Endothelial cell of umbilical vein (primary cell): ENCODE data around the gene BCL2. TPM values are rescaled to one million over a fixed set of nuclear protein-coding genes. Genes with fewer than 3 reads are reported as not detected.

Experiments
- BruUV-seq: library from RNA; stranded (reverse); fragments of 400-500 nt; replicated peaks from 2 replicates; lab custom pipeline; 2021; lab: Mats Ljungman, UMichigan
- CTCF ChIA-PET: fragments of 300-600, 350-600 bp; sonication (Branson Sonifier 250); formaldehyde crosslinking; loops from one replicate; lab custom pipeline; 2021; ENCODE audit warnings: antibody characterized with exemption, inconsistent platforms; lab: Charles Lee
- POLR2A ChIA-PET: fragments of 300-600, 350-600 bp; sonication (Branson Sonifier 250); formaldehyde crosslinking; loops from one replicate; lab custom pipeline; 2021; ENCODE audit warnings: antibody characterized with exemption, inconsistent platforms; lab: Charles Lee
- DNase-seq: peaks from one replicate; pipeline ENCODE4 v3.0.0-alpha.2; 2011; ENCODE audit warnings: low read depth, low spot score
- FAIRE-seq: peaks from 2 replicates; lab custom pipeline; 2011; peaks lifted over from hg19 to GRCh38; lab: Jason Lieb, UNC
- H2AFZ ChIP-seq: 2 replicates; pipeline ENCODE4 v1.6.0; 2012; ENCODE audit warnings: low read depth, low read length, control low read depth, inconsistent platforms
- H3K27ac ChIP-seq: 2 replicates; pipeline ENCODE4 v1.5.1; 2011; ENCODE audit warnings: low read depth, mild to moderate bottlenecking, control low read depth, low read length, moderate library complexity; ENCODE audit not compliant: insufficient read depth
- H3K27me3 ChIP-seq, 2 experiments: 2 replicates each; pipeline versions ENCODE4 v1.6.0 to v1.6.1; 2011; ENCODE audit warnings: low read length in 2 of 2, mixed read lengths in 1 of 2; ENCODE audit not compliant: control insufficient read depth in 2 of 2, insufficient read depth in 2 of 2
- H3K36me3 ChIP-seq, 2 experiments: 2 replicates in 1 of 2; 3 replicates in 1 of 2; pipeline ENCODE4 v1.5.1; 2011; ENCODE audit warnings: low read length in 2 of 2, mild to moderate bottlenecking in 1 of 2, moderate library complexity in 1 of 2; ENCODE audit not compliant: control insufficient read depth in 2 of 2, insufficient read depth in 2 of 2; ENCODE audit errors: extremely low read depth in 1 of 2
- H3K4me1 ChIP-seq: 3 replicates; pipeline ENCODE4 v1.5.1; 2011; ENCODE audit warnings: mild to moderate bottlenecking, low read length; ENCODE audit not compliant: control insufficient read depth, insufficient read depth; ENCODE audit errors: extremely low read depth
- H3K4me2 ChIP-seq: 2 replicates; pipeline ENCODE4 v1.6.1; 2011; ENCODE audit warnings: low read length, control low read depth, mixed read lengths; ENCODE audit not compliant: insufficient read depth
- H3K4me3 ChIP-seq, 3 experiments: fragments of 200-600 bp in 1 of 3; sonication (generic), shearing (Covaris generic) in 1 of 3; replicated peaks in 1 of 3; 2 replicates each; pipeline ENCODE4 v1.5.1; 2011 to 2016; ENCODE audit warnings: control low read depth in 3 of 3, low read length in 3 of 3, mild to moderate bottlenecking in 2 of 3, inconsistent platforms in 1 of 3, low read depth in 1 of 3, moderate library complexity in 1 of 3; ENCODE audit not compliant: insufficient read depth in 1 of 3
- H3K79me2 ChIP-seq: 2 replicates; pipeline ENCODE4 v1.6.0; 2012; ENCODE audit warnings: low read length, inconsistent platforms; ENCODE audit not compliant: control insufficient read depth, insufficient read depth
- H3K9ac ChIP-seq: replicated peaks from 2 replicates; pipeline ENCODE3; 2011; ENCODE audit warnings: low read length, control low read depth; ENCODE audit not compliant: insufficient read depth; ENCODE audit errors: extremely low read depth
- H3K9me1 ChIP-seq: replicated peaks from 3 replicates; pipeline ENCODE4 v1.6.0; 2011; ENCODE audit warnings: mild to moderate bottlenecking, low read length; ENCODE audit not compliant: control insufficient read depth, insufficient read depth; ENCODE audit errors: extremely low read depth
- H3K9me3 ChIP-seq: replicated peaks from 2 replicates; pipeline ENCODE4 v1.5.1; 2012; ENCODE audit warnings: low read length, inconsistent platforms; ENCODE audit not compliant: control insufficient read depth, insufficient read depth
- H4K20me1 ChIP-seq: replicated peaks from 2 replicates; pipeline ENCODE3; 2011; ENCODE audit warnings: mild to moderate bottlenecking, low read length; ENCODE audit not compliant: control insufficient read depth, insufficient read depth; ENCODE audit errors: extremely low read depth
- CTCF ChIP-seq, 2 donors: IDR thresholded peaks; 1 replicate in 1 of 2; 2 replicates in 1 of 2; pipeline ENCODE4 v1.5.1; 2011; ENCODE audit warnings: low read length in 2 of 2, mild to moderate bottlenecking in 2 of 2, moderate library complexity in 2 of 2, control low read depth in 1 of 2, inconsistent platforms in 1 of 2, low read depth in 1 of 2; ENCODE audit not compliant: insufficient read depth in 1 of 2; ENCODE audit errors: extremely low read depth in 1 of 2
- EZH2 ChIP-seq: IDR thresholded peaks from 2 replicates; pipeline ENCODE4 v1.6.1; 2012; ENCODE audit warnings: borderline replicate concordance, low read depth, mild to moderate bottlenecking, moderate library complexity, low read length, inconsistent platforms; ENCODE audit not compliant: severe bottlenecking
- FOS ChIP-seq: IDR thresholded peaks from 2 replicates; pipeline ENCODE4 v1.6.1; 2011; ENCODE audit warnings: mild to moderate bottlenecking, low read length, moderate library complexity, borderline replicate concordance; ENCODE audit not compliant: insufficient read depth
- GATA2 ChIP-seq: IDR thresholded peaks from 2 replicates; pipeline ENCODE4 v1.7.0; 2011; ENCODE audit warnings: low read depth, mild to moderate bottlenecking, moderate library complexity, mixed read lengths, low read length; ENCODE audit not compliant: insufficient read length, insufficient read depth
- JUN ChIP-seq: IDR thresholded peaks from 2 replicates; pipeline ENCODE4 v1.6.1; 2011; ENCODE audit warnings: borderline replicate concordance, low read depth; ENCODE audit not compliant: insufficient read length, insufficient read depth
- MAX ChIP-seq: IDR thresholded peaks from 2 replicates; pipeline ENCODE4 v1.6.1; 2011; ENCODE audit not compliant: insufficient read depth, insufficient read length
- MYC ChIP-seq: IDR thresholded peaks from one replicate; pipeline ENCODE4 v1.6.1; 2011; ENCODE audit warnings: mild to moderate bottlenecking, low read depth, low read length
- POLR2A ChIP-seq: IDR thresholded peaks from 2 replicates; pipeline ENCODE4 v1.6.1; 2012; ENCODE audit warnings: low read depth, mild to moderate bottlenecking, control low read depth, low read length
- POLR2AphosphoS5 ChIP-seq: IDR thresholded peaks from 2 replicates; pipeline ENCODE4 v1.6.1; 2012; ENCODE audit warnings: low read depth, mild to moderate bottlenecking, control low read depth, low read length, moderate library complexity; ENCODE audit not compliant: insufficient read depth
- dilution Hi-C: fragments of 300-500 bp; cut with MboI; formaldehyde crosslinking; loops from one replicate; pipeline ENCODE4 v1.15.0; 2019; ENCODE audit warnings: low sequenced_read_pairs; ENCODE audit not compliant: extremely low pct_ligation_motif_present
- intact Hi-C: fragments of 100-400 bp; cut with micrococcal nuclease; formaldehyde crosslinking; loops from one replicate; pipeline ENCODE4 v1.10.0; 2022
- polyA plus RNA-seq, 4 experiments: library from polyadenylated mRNA; depleted of rRNA in 3 of 4; stranded (reverse) in 3 of 4; unstranded in 1 of 4; fragments of >200 nt; gene quantifications; 2 replicates each; pipeline versions ENCODE4 v1.2.1 to v1.2.3, GENCODE V29; 2011 to 2012; ENCODE audit warnings: missing spikeins in 1 of 4
- total RNA-seq: library from RNA; stranded (reverse); gene quantifications from 2 replicates; pipeline ENCODE4 v1.2.3, GENCODE V29; 2021

The BCL2 gene
- total and polyA plus RNA-seq, 2 donors (not counting 3 experiments of a cell fraction or from before 2014, with no cell fraction given): 0.35 to 5.0 TPM

- no peak overlapping the region for H3K4me2 ChIP-seq
- H2AFZ ChIP-seq: no peak overlapping the region
- intact Hi-C loops (loop anchor here (1.0 kb wide), 1 partner anchor 16 kb away; the partner anchor contains the start of gene BCL2), dilution Hi-C loops (no loop called here)
- peaks cover 3% of the 10 kb centered on the region for H3K4me1 ChIP-seq
- no peaks in the 10 kb centered on the region for H3K9me1 ChIP-seq
- no peaks in the 10 kb centered on the region for H3K27me3 ChIP-seq
- CTCF ChIA-PET: no interaction called here
- no peak overlapping the region for H3K4me3 ChIP-seq
- FAIRE-seq: peak; percentile 18
- DNase-seq: no peak
- BruUV-seq: no TSS peak
- TF ChIP-seq EZH2 (no peak), FOS (no peak), CTCF (IDR thresholded peaks at IDR 0.05; ENCODE audit: extremely low read depth in 1 of 2, insufficient read depth in 1 of 2, low read depth in 1 of 2, low read length in 2 of 2) (no peak), MYC (no peak)
- no peaks in the 10 kb centered on the region for H4K20me1 ChIP-seq
- H3K9me3 ChIP-seq: no peaks in the 10 kb centered on the region
- H3K27ac ChIP-seq: no peak overlapping the region
- POLR2A ChIA-PET: no interaction called here
- no peaks in the 10 kb centered on the region for H3K36me3 ChIP-seq
- H3K9ac ChIP-seq: no peak overlapping the region
- H3K79me2 ChIP-seq: no peaks in the 10 kb centered on the region
Observed at GRCh38 chr18:63302636-63303405, 16.7 kb downstream of the BCL2 start.

GRCh38 chr18:63302220-63302619 is 17.3 kb downstream of the BCL2 start:
- peak; percentile 13 for DNase-seq
- no peak for FAIRE-seq
- Histone ChIP-seq H3K9me1 (no peaks in the 10 kb centered on the region), H3K27ac (no peak overlapping the region), H4K20me1 (no peaks in the 10 kb centered on the region), H3K4me2 (no peak overlapping the region), H3K36me3 (no peaks in the 10 kb centered on the region), H3K9ac (no peak overlapping the region), H3K4me1 (peaks cover 3% of the 10 kb centered on the region), H3K79me2 (no peaks in the 10 kb centered on the region), H2AFZ (no peak overlapping the region), H3K27me3 (no peaks in the 10 kb centered on the region), H3K9me3 (no peaks in the 10 kb centered on the region), H3K4me3 (no peak overlapping the region)
- POLR2A ChIA-PET: no interaction called here
- no peak for TF ChIP-seq POLR2A
- no peak for TF ChIP-seq JUN
- TF ChIP-seq FOS: no peak
- TF ChIP-seq GATA2: no peak
- TF ChIP-seq MAX: no peak
- no peak for TF ChIP-seq CTCF (IDR thresholded peaks at IDR 0.05; ENCODE audit: extremely low read depth in 1 of 2, insufficient read depth in 1 of 2, low read depth in 1 of 2, low read length in 2 of 2)
- TF ChIP-seq EZH2: no peak
- TF ChIP-seq MYC: no peak
- TF ChIP-seq POLR2AphosphoS5: no peak
- CTCF ChIA-PET: no interaction called here
- intact Hi-C loops: no loop called here
- no TSS peak for BruUV-seq
- dilution Hi-C loops: no loop called here
